ENCODE data around the gene KDR. TPM values are rescaled to one million over a fixed set of nuclear protein-coding genes. Genes with fewer than 3 reads are reported as not detected.

Gene KDR
- total and polyA plus RNA-seq, 4 donors: 6.1 to 39.1 (median 24.6) TPM

GRCh38 chr4:55162396-55162795, 37.0 kb upstream of the KDR start:
- no peak overlapping the region for H3K9ac ChIP-seq (ENCODE audit: low read depth in 1 of 2, low read length in 2 of 2)
- no peaks in the 10 kb centered on the region for H3K9me3 ChIP-seq (ENCODE audit: control insufficient read depth in 4 of 4, low read length in 3 of 4)
- WGBS: 67% methylated on average over 1 of the region's 1 CpG

GRCh38 chr4:55161739-55162138, 36.3 kb upstream of the KDR start:
- no peak overlapping the region for H3K27ac ChIP-seq (ENCODE audit: low read depth in 1 of 2, low read length in 2 of 2)
- no peak for DNase-seq (ENCODE audit: low spot score)
- no peaks in the 10 kb centered on the region for H3K4me1 ChIP-seq (ENCODE audit: control insufficient read depth in 4 of 4, insufficient read depth in 4 of 4, low read length in 3 of 4)
- no peaks in the 10 kb centered on the region for H3K9me3 ChIP-seq (ENCODE audit: control insufficient read depth in 4 of 4, low read length in 3 of 4)
- H3K4me3 ChIP-seq (ENCODE audit: low read depth in 1 of 3, low read length in 3 of 3): no peak overlapping the region
- H3K36me3 ChIP-seq (ENCODE audit: control insufficient read depth in 4 of 4, insufficient read depth in 3 of 4, low read depth in 1 of 4, low read length in 3 of 4): no peaks in the 10 kb centered on the region
- H3K9ac ChIP-seq (ENCODE audit: low read depth in 1 of 2, low read length in 2 of 2): no peak overlapping the region
- H3K27me3 ChIP-seq (ENCODE audit: control insufficient read depth in 4 of 4, insufficient read depth in 4 of 4, low read length in 3 of 4): peaks cover 0 to 6% (median 0%) of the 10 kb centered on the region in 4 donors
- no peak for TF ChIP-seq JUND (IDR thresholded peaks at IDR 0.05)
- no peak for TF ChIP-seq EGR1 (IDR thresholded peaks at IDR 0.05; ENCODE audit: low read depth in 2 of 2)
- TF ChIP-seq HNF4G (IDR thresholded peaks at IDR 0.05): no peak
- TF ChIP-seq TAF1 (conservative IDR thresholded peaks at IDR 0.05): no peak
- TF ChIP-seq, protein P1, sequence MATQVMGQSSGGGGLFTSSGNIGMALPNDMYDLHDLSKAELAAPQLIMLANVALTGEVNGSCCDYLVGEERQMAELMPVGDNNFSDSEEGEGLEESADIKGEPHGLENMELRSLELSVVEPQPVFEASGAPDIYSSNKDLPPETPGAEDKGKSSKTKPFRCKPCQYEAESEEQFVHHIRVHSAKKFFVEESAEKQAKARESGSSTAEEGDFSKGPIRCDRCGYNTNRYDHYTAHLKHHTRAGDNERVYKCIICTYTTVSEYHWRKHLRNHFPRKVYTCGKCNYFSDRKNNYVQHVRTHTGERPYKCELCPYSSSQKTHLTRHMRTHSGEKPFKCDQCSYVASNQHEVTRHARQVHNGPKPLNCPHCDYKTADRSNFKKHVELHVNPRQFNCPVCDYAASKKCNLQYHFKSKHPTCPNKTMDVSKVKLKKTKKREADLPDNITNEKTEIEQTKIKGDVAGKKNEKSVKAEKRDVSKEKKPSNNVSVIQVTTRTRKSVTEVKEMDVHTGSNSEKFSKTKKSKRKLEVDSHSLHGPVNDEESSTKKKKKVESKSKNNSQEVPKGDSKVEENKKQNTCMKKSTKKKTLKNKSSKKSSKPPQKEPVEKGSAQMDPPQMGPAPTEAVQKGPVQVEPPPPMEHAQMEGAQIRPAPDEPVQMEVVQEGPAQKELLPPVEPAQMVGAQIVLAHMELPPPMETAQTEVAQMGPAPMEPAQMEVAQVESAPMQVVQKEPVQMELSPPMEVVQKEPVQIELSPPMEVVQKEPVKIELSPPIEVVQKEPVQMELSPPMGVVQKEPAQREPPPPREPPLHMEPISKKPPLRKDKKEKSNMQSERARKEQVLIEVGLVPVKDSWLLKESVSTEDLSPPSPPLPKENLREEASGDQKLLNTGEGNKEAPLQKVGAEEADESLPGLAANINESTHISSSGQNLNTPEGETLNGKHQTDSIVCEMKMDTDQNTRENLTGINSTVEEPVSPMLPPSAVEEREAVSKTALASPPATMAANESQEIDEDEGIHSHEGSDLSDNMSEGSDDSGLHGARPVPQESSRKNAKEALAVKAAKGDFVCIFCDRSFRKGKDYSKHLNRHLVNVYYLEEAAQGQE (IDR thresholded peaks at IDR 0.05): no peak
- TF ChIP-seq SP1 (IDR thresholded peaks at IDR 0.05): no peak
- TF ChIP-seq RAD21 (IDR thresholded peaks at IDR 0.05): no peak
- TF ChIP-seq ATF3 (IDR thresholded peaks at IDR 0.05): no peak
- no peak for TF ChIP-seq RXRA (IDR thresholded peaks at IDR 0.05)
- no peak for TF ChIP-seq FOXA1 (IDR thresholded peaks at IDR 0.05)
- TF ChIP-seq FOXA2 (IDR thresholded peaks at IDR 0.05): no peak
- TF ChIP-seq MAX (IDR thresholded peaks at IDR 0.05): no peak
- no peak for TF ChIP-seq HNF4A (conservative IDR thresholded peaks at IDR 0.05)
- TF ChIP-seq NR2F2 (IDR thresholded peaks at IDR 0.05): no peak
- TF ChIP-seq, protein P2, sequence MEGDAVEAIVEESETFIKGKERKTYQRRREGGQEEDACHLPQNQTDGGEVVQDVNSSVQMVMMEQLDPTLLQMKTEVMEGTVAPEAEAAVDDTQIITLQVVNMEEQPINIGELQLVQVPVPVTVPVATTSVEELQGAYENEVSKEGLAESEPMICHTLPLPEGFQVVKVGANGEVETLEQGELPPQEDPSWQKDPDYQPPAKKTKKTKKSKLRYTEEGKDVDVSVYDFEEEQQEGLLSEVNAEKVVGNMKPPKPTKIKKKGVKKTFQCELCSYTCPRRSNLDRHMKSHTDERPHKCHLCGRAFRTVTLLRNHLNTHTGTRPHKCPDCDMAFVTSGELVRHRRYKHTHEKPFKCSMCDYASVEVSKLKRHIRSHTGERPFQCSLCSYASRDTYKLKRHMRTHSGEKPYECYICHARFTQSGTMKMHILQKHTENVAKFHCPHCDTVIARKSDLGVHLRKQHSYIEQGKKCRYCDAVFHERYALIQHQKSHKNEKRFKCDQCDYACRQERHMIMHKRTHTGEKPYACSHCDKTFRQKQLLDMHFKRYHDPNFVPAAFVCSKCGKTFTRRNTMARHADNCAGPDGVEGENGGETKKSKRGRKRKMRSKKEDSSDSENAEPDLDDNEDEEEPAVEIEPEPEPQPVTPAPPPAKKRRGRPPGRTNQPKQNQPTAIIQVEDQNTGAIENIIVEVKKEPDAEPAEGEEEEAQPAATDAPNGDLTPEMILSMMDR (IDR thresholded peaks at IDR 0.05; ENCODE audit: low read depth, low read length, missing input control): no peak
- TF ChIP-seq YY1 (IDR thresholded peaks at IDR 0.05): no peak
- no peak for TF ChIP-seq GABPA (IDR thresholded peaks at IDR 0.05 in 1 of 2, conservative IDR thresholded peaks at IDR 0.05 in 1 of 2)
- WGBS: 64% methylated on average over 6 of the region's 6 CpGs

More at GRCh38 chr4:55162396-55162795, 37.0 kb upstream of the KDR start:
- no peak for TF ChIP-seq HNF4A (conservative IDR thresholded peaks at IDR 0.05)
- TF ChIP-seq HNF4G (IDR thresholded peaks at IDR 0.05): no peak
- no peak for TF ChIP-seq ATF3 (IDR thresholded peaks at IDR 0.05)
- no peak for TF ChIP-seq FOXA1 (IDR thresholded peaks at IDR 0.05)
- no peak for TF ChIP-seq SP1 (IDR thresholded peaks at IDR 0.05)
- TF ChIP-seq NR2F2 (IDR thresholded peaks at IDR 0.05): no peak
- no peak for TF ChIP-seq RXRA (IDR thresholded peaks at IDR 0.05)
- no peak for TF ChIP-seq YY1 (IDR thresholded peaks at IDR 0.05)
- no peak for TF ChIP-seq EGR1 (IDR thresholded peaks at IDR 0.05; ENCODE audit: low read depth in 2 of 2)
- TF ChIP-seq TAF1 (conservative IDR thresholded peaks at IDR 0.05): no peak
- TF ChIP-seq MAX (IDR thresholded peaks at IDR 0.05): no peak
- Histone ChIP-seq H3K36me3 (ENCODE audit: control insufficient read depth in 4 of 4, insufficient read depth in 3 of 4, low read depth in 1 of 4, low read length in 3 of 4) (no peaks in the 10 kb centered on the region), H3K27me3 (ENCODE audit: control insufficient read depth in 4 of 4, insufficient read depth in 4 of 4, low read length in 3 of 4) (peaks cover 0 to 4% (median 0%) of the 10 kb centered on the region in 4 donors), H3K4me1 (ENCODE audit: control insufficient read depth in 4 of 4, insufficient read depth in 4 of 4, low read length in 3 of 4) (no peaks in the 10 kb centered on the region), H3K27ac (ENCODE audit: low read depth in 1 of 2, low read length in 2 of 2) (no peak overlapping the region), H3K4me3 (ENCODE audit: low read depth in 1 of 3, low read length in 3 of 3) (no peak overlapping the region)
- DNase-seq (ENCODE audit: low spot score): no peak
